Rectal smooth muscle tissue (tissue), 1 donor: Measurements from ENCODE around the gene PDCL2.
A peak's percentile ranks its signal among the peaks of the same experiment; 100 is the strongest.
"Not testable (repeated sequence)": the region's sequence is repeated elsewhere in the genome, so short reads cannot be mapped to it uniquely, and the experiment has no call there.

Source experiments
- H3K27ac ChIP-seq: one replicate; pipeline ENCODE4 v1.7.0; 2013; ENCODE audit warnings: low read depth, low read length, inconsistent platforms
- H3K27me3 ChIP-seq: one replicate; pipeline ENCODE4 v1.7.0; 2013; ENCODE audit warnings: low read length; ENCODE audit not compliant: control insufficient read depth, insufficient read depth
- H3K36me3 ChIP-seq: one replicate; pipeline ENCODE4 v1.7.0; 2013; ENCODE audit warnings: low read length; ENCODE audit not compliant: control insufficient read depth, insufficient read depth
- H3K4me1 ChIP-seq: one replicate; pipeline ENCODE4 v1.7.0; 2013; ENCODE audit warnings: low read length; ENCODE audit not compliant: control insufficient read depth, insufficient read depth
- H3K4me3 ChIP-seq: one replicate; pipeline ENCODE4 v1.7.0; 2013; ENCODE audit warnings: low read length
- H3K9ac ChIP-seq: one replicate; pipeline ENCODE4 v1.7.0; 2013; ENCODE audit warnings: low read length

The PDCL2 gene

DNA sequence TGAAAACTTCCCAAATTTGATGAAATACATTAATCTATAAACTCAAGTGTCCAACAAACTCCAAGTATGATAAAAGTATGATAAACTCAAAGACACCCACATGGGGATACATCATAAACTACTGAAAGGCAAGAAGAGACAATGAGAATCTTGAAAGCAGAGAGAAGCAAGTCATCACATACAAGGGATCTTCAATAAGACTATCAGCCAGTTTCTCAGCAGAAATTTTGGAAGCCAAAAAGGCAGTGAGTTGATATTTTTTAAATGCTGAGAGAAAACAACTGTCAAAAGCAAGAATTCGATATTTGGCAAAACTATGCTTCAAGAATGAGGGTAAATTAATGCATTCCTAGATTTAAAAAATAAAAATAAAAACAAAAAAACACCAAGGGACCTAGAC is 16.5 kb downstream of the PDCL2 start:
- no peaks in the 10 kb centered on the region for H3K27me3 ChIP-seq
- no peaks in the 10 kb centered on the region for H3K36me3 ChIP-seq
- H3K4me3 ChIP-seq: no peak overlapping the region
- H3K4me1 ChIP-seq: no peaks in the 10 kb centered on the region
- no peak overlapping the region for H3K9ac ChIP-seq
- H3K27ac ChIP-seq: no peak overlapping the region

DNA sequence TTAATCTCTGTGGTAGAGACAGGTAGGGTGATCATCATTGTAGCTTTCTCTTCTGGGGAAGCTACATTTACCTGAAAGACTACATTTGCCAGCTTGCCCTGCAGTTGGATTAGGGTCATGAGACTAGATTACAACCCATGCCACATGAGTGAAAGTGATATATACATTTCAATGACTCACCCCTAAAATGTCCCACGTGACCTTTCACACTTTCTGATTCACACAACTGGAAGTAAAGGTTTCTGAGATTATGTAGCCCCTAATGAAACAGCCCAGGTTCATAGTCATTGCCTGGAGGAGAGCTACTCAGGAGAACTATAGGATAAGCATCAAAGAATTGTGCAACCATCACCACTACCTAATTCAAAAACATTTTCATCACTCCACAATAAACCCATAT is 17.8 kb downstream of the PDCL2 start:
- Histone ChIP-seq H3K4me1 (no peaks in the 10 kb centered on the region), H3K36me3 (no peaks in the 10 kb centered on the region), H3K27me3 (no peaks in the 10 kb centered on the region), H3K9ac (no peak overlapping the region), H3K4me3 (no peak overlapping the region), H3K27ac (no peak overlapping the region)

DNA sequence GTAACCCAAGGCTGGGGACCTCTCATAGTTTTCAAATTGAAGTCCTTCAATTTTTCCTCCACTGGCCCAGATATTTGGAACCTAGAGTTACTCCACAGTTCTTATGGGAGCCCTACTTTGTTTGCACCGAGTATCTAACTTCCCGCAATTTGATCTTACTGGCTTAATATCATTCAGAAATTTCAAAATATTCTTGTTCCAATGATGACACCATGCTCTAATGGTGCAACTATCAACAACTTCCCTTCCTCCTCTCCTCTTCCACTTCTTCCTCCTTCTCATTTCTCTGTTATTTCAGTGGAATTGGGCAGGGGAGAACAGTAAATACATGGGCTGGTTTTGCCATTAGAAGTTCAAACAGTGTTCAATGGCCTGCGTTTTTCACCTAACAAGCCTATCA is 20.2 kb downstream of the PDCL2 start:
- Histone ChIP-seq H3K27me3 (no peaks in the 10 kb centered on the region), H3K9ac (no peak overlapping the region)

DNA sequence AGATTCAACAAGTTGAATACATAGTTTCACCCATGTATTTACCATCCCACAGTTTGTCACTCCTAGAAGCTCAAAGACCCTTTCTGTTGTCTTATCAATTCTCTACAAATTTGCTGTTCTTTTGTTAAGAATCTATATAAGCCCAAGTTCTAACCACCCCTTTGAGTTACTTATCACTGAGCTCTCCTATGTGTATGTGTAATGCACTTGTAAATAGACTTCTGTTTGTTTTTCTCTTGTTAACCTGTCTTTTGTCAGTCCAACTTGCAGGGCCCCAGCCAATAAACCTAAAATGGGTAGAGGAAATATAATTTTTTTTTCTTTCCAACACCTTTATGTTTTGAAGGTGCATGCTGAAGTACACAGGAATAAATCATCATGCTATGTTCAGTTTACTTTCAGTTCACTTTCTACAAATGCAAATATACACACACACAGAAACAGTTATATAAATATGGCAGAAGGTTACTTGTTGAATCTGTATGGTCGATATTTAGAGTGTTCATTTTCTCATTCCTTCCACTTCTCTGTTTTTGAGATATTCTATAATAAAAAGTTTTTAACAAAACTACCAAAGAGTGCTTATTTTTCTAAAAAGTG is 23.0 kb downstream of the PDCL2 start:
- H3K27ac ChIP-seq: no peak overlapping the region

More for the DNA sequence above, 20.2 kb downstream of the PDCL2 start:
- no peaks in the 10 kb centered on the region for H3K36me3 ChIP-seq
- no peak overlapping the region for H3K27ac ChIP-seq
- H3K4me3 ChIP-seq: no peak overlapping the region
- no peaks in the 10 kb centered on the region for H3K4me1 ChIP-seq

DNA sequence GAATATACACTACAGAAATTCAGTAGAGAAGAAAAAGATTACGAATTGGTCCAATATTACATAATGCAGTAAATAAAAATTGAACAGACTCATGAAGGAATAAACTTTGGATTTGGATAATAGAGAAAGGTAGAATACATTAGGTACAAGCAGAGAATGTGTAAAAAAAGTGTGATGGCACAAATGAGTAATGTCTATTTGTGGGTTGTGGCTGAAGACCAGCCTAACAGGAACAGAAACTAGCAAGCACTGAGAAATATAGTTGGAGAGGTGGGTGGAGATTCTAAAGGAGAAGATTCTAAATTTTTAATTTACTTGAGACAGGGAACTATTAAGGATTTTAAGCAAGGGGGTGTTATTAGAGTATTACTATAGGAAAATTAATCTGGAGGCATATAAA is 30.2 kb downstream of the PDCL2 start:
- Histone ChIP-seq H3K27ac (no peak overlapping the region), H3K36me3 (no peaks in the 10 kb centered on the region), H3K27me3 (no peaks in the 10 kb centered on the region), H3K4me3 (no peak overlapping the region), H3K4me1 (no peaks in the 10 kb centered on the region), H3K9ac (no peak overlapping the region)

More for the DNA sequence above, 23.0 kb downstream of the PDCL2 start:
- Histone ChIP-seq H3K36me3 (no peaks in the 10 kb centered on the region), H3K9ac (no peak overlapping the region), H3K4me3 (no peak overlapping the region), H3K27me3 (no peaks in the 10 kb centered on the region), H3K4me1 (no peaks in the 10 kb centered on the region)

DNA sequence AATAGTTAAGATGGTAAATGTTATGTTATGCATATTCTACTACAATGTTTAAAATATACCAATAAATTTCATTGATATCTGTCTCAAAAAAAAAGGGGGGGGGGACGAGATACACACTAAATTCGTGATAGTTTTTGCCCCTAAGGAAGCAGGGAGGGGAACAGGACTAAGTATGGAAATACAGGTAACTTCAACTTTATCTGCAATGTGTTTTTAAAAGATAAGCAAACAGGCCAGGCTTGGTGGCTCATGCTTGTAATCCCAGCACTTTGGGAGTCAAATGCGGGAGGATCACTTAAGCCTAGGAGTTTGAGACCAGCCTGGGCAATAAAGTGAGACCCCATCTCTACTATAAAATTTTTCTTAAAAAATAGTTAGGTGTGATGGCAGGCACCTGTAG is 31.9 kb downstream of the PDCL2 start:
- H3K4me3 ChIP-seq: no peak overlapping the region
- no peaks in the 10 kb centered on the region for H3K27me3 ChIP-seq
- H3K4me1 ChIP-seq: no peaks in the 10 kb centered on the region
- no peaks in the 10 kb centered on the region for H3K36me3 ChIP-seq
- H3K27ac ChIP-seq: no peak overlapping the region
- no peak overlapping the region for H3K9ac ChIP-seq

DNA sequence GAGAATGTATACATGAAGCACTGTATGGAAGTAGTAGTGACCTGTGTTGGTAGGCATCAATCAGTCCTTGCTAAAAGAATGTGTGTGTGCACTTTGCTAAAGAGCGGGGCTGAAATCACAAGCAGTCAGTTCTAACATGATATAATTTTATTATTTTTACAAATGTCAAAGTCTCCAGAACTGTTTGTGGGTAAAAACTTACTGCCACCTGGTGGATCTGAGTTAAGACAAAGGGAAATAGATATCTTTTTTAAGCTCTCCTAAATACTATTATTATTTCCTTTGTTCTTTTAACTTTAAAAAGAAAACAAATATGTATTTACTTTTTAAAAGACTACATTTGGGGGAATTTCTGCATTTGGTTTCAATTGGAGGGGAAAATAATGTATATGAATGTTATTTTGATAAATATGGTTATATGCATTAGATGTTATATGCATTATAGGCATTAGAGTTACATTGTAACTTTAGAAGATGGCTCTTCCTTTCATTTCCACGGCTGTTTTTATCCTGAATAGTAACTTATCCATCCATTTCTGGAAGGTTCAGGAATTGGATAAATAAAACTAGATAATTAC is 37.5 kb downstream of the PDCL2 start:
- Histone ChIP-seq H3K36me3 (no peaks in the 10 kb centered on the region), H3K4me1 (no peaks in the 10 kb centered on the region), H3K27ac (no peak overlapping the region), H3K9ac (no peak overlapping the region), H3K4me3 (no peak overlapping the region), H3K27me3 (no peaks in the 10 kb centered on the region)

DNA sequence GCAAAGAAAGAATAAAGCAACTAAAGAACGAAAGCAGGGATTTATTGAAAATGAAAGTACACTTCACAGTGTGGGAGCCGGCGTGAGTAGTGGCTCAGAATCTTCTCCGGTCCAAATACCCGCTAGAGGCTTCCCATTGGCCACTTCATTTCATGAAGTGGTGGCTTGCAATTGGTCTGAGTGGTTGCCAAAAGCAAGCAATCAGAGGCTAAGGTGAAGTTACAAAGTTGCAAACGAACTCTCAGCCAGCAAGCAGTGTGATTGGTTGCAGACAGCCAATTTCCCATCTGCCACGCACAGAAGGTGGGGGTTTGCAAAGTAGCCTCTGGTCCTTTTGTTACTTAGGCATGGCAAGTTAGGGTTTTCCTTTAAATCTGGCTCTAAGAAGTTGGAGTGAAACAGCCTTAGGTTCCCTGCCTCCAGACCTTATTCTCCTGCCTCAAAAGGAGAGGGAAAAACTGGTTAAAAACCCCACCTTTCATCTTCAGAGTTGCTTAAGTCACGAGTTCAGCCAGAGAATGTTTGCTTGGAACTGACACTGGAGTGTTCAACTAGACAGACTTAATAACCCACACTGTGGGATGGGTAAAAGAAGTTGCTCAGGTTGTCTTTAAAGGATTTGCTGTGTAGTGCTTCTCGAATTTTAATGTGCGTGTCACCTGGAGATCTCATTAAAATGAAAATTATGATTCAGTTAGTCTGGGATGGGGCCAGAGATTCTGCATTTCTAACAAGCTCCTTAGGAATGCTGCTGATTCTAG is 38.4 kb downstream of the PDCL2 start:
- H3K27me3 ChIP-seq: no peaks in the 10 kb centered on the region
- H3K36me3 ChIP-seq: no peaks in the 10 kb centered on the region
- H3K9ac ChIP-seq: no peak overlapping the region
- peak overlapping the region; percentile 50 for H3K27ac ChIP-seq
- peak overlapping the region; percentile 47 for H3K4me3 ChIP-seq
- H3K4me1 ChIP-seq: no peaks in the 10 kb centered on the region

DNA sequence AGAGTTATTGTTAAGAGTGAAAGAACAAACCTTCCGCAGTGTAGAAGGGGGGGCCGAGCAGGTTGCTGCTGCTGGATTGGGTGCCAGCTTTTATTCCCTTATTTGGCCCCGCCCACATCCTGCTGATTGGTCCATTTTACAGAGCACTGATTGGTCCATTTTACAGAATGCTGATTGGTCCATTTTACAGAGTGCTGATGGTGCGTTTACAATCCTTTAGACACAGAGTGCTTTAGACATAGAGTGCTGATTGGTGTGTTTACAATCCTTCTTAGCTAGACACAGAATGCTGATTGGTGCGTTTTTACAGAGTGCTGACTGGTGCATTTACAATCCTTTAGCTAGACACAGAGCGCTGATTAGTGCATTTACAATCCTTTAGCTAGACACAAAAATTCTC is 40.1 kb downstream of the PDCL2 start:
- H3K4me3 ChIP-seq, H3K4me1 ChIP-seq, H3K9ac ChIP-seq, H3K27me3 ChIP-seq, H3K27ac ChIP-seq, H3K36me3 ChIP-seq: not testable (repeated sequence)

DNA sequence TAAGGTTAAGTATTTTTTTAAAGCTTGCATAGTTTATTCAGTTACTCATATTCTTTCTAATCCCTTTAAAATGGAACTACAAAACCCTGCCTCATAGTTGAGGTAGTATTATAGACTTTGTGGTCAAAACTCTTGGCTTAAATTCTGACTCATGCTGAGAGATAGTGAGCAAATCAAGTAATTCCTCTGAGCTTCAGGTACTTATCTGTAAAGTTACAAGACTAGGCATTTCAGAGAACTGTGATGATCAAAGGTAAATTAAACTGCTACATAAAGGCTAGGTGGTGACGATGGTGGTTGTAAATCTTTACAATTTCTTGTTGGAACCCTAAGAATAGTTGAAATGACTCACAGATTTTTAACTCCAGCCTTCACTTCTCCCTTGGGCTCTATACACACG is 42.2 kb downstream of the PDCL2 start:
- no peaks in the 10 kb centered on the region for H3K36me3 ChIP-seq
- H3K27me3 ChIP-seq: no peaks in the 10 kb centered on the region
- no peak overlapping the region for H3K27ac ChIP-seq
- no peak overlapping the region for H3K4me3 ChIP-seq
- peaks cover 8% of the 10 kb centered on the region for H3K4me1 ChIP-seq
- no peak overlapping the region for H3K9ac ChIP-seq

DNA sequence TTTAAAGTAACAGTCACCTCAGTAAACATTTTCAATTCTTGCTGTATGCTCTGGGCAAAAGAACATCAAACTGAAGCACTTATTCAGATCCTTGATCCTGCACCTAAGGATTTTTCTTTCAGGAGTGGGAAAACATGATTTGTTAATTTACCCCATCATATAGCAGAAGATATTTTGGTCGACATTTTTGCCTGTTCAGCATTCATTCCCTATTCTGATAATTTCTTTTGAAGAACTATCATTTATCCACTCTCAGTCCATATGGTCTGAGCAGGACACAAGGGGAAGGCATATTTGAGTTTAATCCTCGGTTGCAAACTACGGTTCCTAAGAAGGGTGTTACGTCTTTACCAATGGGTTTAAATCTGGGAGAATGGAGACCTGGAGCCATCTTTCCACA is 44.1 kb downstream of the PDCL2 start:
- peak overlapping the region; percentile 96 for H3K4me3 ChIP-seq
- no peaks in the 10 kb centered on the region for H3K36me3 ChIP-seq
- H3K27ac ChIP-seq: peak overlapping the region; percentile 94
- peaks cover 10% of the 10 kb centered on the region for H3K4me1 ChIP-seq
- no peaks in the 10 kb centered on the region for H3K27me3 ChIP-seq
- H3K9ac ChIP-seq: no peak overlapping the region

DNA sequence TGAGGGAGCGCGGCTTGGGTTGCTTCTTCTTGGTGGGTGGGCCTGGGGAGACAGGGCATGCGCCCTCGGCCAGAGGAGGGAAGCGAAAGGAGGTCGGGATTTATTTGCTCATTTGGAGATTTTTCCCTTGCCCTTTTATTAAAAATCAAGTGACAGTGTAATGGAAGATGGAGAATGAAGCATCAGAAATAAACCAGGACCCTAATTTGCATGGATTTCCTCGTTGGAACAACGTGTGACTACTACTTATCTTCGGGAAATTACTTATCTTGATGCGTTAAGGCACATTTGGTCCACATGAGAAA is 44.6 kb downstream of the PDCL2 start:
- Histone ChIP-seq H3K9ac (peak overlapping the region; percentile 43), H3K27me3 (no peaks in the 10 kb centered on the region), H3K4me1 (peaks cover 10% of the 10 kb centered on the region), H3K36me3 (no peaks in the 10 kb centered on the region), H3K27ac (peak overlapping the region; percentile 94), H3K4me3 (peak overlapping the region; percentile 96)
